GM18499 (cell line): ENCODE results near the gene CLCN1.

Experiments used
- ATAC-seq: cut with Tn5 transposase; IDR thresholded peaks from one replicate; pipeline ENCODE4 v1.9.1; 2021; ENCODE audit warnings: moderate number of reproducible peaks; ENCODE audit not compliant: insufficient read depth, unreplicated experiment

CLCN1 gene

DNA sequence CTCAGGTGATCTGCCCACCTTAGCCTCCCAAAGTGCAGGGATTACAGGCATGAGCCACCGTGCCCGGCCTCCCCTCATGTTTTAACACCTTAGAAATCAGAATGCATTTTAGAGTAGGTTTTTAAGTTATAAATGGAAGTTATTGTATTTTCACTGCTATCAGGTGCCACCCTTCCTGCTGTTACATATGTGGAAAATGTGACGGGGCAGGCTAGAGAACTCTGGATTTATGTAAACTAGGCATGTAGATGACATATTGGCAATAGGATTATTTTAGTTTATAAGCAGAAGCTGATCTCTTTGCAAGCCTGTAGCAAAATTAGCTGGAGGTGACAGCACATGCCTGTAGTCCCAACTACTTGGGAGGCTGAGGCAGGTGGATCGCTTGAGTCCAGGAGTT lies 25.6 kb upstream of the CLCN1 start:
- no peak for ATAC-seq

DNA sequence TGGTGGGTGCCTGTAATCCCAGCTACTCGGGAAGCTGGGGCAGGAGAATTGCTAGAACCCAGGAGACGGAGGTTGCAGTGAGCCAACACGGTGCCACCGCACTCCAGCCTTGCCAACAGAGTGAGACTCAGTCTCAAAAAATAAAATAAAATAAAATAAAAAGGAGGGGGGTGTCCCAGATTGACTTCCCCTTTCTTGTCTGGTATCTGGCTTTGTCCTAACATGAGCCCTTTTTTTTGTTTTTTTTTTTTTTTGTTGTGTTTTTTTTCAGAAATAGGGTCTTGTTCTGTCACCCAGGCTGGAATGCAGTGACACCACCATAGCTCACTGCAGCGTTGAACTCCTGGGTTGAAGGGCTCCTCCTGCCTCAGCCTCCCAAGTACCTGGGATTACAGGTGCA lies 23.0 kb upstream of the CLCN1 start:
- ATAC-seq, result no peak

DNA sequence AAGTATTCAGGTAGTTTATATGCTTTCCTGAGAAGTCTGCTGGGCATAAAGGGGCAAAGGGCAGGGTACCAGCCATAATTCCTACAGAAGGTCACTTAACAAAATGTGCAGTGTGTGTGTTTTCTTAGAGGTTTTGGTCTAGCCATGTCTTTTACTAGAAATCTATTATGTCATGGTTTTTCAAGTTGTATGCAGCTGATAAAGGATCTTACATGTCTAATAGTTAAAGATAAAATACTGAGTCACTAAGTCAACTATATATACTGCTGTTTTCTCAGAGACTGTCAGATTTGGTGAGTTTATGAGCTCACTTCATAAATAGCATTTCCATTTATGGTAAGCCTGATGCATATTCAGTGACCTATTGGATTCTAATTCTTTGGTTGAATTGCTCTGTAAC lies 20.0 kb upstream of the CLCN1 start:
- no peak for ATAC-seq

DNA sequence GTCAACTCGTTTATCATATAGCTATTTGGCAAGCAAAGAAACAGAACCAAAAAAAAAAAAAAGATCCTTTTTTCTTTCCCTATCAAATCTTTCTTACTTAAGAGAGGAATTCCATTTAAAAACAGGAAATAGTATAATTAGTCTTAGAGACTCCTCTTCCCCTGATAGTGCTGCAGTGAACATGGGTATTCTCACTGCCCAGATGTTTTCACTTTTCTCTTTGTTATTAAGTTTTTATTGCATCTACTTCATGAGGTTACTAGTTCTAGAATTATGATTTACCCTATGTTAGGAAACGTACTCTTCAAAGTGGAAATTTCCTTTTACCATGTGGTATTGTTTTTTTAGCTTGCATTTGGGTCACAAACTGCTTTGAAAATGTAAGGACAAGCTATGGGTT lies 19.2 kb upstream of the CLCN1 start:
- ATAC-seq, result no peak

DNA sequence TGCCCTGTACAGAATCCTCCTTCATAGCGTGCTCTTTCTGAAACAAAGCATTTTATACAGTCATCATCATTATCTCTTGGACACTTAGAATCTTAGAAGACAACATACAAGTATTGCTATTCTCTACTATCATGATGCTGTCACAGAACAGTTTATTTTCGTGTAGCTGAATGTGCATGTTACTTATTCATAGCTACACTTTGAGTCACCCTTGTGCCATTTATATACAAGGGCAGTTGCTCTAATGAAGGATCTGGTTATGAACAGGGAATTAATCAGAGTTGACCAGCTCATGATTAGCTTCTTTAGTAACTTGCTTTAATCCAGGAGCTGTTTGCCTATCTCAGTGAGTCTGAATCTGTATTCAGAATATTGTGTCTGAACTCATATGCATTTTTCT lies 16.6 kb upstream of the CLCN1 start:
- no peak for ATAC-seq

DNA sequence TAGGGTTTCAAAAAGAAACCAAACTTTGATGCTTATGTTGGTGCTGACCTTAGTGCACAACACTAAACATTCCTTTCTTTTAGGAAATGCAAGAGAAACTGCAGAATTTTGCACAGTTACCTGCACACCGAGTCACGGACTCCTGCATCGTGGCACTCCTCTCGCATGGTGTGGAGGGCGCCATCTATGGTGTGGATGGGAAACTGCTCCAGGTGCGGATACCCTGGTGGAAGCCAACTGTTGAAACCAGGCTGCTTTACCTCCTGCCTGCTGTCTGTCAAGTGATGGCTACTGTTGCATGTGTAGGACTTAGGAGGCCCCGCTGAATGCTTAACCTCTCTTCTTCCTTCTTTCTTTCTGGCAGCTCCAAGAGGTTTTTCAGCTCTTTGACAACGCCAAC lies 16.1 kb upstream of the CLCN1 start:
- no peak for ATAC-seq

DNA sequence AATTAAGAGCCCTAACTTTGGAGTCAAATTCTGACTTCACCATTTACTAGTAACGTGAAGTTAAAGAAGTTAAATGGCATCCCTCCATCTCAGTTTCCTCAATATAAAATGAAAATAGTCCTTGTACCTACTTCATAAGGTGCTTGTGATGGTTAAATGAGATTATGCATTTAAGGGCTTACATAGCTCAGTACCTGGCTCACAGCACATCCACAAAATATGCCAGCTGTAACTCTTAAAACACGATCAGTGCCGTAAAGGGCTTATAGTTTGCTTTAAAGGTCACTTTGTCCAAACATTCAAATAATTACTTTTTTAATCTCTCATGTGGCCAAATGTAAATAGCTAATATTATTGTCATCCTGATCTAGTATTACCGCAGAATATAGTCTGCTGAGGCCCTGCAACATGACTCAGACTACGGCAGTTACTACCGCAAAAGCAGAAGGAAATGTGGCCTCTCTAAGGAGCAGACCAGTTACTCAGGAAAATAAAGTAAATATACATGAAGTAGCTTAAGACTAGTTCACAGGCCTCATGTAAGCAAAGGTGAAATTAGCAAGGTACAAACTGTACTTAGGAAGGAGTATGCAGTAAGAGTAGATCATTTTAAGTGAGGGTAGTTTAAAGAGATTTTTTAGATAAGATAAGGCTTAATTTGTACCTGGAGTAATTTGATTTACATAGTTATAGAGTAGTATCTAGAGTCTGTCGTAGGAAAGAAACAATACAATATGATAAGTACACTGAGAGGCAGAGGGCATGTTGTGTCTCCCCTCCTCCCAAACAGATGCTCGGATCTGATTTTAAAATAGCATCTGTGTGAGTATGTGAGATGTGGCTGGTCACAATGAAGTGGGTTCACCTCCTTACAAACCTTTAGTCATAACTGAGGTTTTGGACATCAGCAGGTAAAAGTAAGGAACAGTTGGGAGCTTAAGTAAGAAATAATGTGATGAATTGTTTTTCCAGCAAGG lies 14.7 kb upstream of the CLCN1 start:
- ATAC-seq, result no peak

DNA sequence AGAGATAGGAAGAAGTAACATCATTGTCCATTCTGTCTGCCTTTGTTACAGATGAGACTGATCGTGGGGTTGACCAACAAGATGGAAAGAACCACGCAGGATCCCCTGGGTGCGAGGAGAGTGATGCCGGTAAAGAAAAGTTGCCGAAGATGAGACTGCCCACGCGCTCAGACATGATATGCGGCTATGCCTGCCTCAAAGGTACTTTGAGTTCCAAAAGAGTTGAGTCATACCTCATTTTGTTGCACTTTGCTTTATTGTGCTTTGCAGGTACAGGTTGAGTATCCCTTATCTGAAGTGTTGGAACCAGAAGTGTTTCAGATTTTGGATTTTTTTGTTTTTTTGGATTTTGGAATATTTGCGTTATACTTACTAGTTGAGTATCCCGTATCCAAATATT lies 12.2 kb upstream of the CLCN1 start:
- ATAC-seq, result no peak

DNA sequence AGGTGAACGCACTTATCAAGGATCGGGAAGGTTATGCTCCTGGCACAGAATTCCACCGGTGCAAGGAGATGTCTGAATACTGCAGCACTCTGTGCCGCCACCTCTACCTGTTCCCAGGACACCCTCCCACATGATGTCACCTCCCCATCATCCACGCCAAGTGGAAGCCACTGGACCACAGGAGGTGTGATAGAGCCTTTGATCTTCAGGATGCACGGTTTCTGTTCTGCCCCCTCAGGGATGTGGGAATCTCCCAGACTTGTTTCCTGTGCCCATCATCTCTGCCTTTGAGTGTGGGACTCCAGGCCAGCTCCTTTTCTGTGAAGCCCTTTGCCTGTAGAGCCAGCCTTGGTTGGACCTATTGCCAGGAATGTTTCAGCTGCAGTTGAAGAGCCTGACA lies 11.0 kb upstream of the CLCN1 start:
- no peak for ATAC-seq

DNA sequence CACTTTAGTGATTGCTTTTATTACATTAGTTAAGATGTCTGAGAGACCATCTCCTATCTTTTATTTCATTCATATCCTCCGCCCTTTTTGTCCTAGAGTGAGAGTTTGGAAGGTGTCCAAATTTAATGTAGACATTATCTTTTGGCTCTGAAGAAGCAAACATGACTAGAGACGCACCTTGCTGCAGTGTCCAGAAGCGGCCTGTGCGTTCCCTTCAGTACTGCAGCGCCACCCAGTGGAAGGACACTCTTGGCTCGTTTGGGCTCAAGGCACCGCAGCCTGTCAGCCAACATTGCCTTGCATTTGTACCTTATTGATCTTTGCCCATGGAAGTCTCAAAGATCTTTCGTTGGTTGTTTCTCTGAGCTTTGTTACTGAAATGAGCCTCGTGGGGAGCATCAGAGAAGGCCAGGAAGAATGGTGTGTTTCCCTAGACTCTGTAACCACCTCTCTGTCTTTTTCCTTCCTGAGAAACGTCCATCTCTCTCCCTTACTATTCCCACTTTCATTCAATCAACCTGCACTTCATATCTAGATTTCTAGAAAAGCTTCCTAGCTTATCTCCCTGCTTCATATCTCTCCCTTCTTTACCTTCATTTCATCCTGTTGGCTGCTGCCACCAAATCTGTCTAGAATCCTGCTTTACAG lies 10.4 kb upstream of the CLCN1 start:
- no peak for ATAC-seq

DNA sequence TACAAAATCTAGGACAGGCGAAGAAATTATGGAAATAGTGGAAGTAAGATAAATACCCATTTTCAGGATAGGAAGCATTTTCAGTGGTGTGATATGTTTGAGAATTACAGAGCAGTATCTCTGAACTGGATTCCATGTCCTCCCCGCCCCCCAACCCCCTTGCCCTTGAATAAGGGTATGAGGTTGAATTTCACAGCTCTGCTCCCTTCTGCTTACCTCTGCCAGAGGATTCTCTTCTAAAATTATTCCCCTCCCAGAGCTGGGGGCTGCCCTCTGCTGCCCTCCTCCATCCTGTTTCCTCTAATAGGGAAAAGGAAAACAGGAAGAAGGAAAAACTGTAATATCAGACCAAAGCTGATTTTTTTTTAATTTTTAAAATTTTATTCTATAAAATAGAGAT lies 7.3 kb upstream of the CLCN1 start:
- ATAC-seq, result no peak

DNA sequence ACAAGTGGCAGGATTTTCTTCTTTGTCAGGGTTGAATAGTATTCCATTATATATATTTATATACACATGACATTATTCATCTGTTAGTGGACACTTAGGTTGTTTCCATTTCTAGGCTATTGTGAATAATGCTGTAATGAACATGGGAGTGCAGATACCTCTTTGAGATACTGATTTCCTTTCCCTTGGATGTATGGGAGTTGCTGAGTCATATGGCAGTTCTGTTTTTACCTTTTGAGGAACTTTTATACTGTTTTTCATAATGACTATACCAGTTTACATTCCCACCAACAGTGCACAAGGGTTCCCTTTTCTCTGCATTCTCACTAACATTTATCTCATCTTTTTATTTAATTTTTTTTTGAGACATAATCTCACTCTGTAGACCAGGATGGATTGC lies 1.8 kb upstream of the CLCN1 start:
- ATAC-seq, result no peak

DNA sequence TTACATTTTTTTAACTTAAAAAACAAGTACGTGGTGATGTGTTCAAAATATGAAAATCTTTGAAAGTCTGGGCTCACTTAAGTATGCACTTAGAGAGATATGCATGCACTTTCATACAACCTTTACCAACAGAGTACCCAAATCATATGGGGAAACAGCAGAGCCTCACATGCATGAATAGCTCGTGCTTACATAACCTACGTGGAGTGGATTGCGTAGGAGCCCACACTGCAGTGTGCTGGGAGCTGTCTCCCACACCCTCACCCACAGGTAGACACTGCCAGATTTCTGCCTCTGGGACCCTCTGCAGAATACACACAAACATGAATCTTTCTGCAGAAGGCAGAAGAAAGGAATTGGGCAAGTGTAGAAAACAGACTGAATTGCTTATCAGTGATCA lies 581 bp downstream of the CLCN1 start:
- no peak for ATAC-seq

DNA sequence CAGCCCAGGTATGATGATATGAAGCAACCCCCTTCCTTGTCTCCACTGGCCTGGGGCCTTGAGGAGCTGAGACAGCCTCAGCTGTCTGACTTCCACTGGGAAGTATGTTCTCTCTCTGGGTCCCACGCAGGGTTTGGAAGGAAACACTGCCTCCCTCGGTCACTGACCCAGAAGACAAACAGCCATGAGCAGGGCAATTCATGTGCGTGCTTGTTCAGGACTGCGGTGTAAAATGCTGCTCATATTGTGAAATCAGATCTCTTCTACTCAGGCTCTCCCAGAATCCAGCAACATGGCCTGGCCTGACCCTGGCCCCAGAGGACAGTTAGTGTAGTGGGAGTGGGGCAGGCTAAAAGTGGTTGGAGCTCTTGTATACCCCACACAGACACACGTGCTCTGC lies 2.8 kb downstream of the CLCN1 start:
- no peak for ATAC-seq

DNA sequence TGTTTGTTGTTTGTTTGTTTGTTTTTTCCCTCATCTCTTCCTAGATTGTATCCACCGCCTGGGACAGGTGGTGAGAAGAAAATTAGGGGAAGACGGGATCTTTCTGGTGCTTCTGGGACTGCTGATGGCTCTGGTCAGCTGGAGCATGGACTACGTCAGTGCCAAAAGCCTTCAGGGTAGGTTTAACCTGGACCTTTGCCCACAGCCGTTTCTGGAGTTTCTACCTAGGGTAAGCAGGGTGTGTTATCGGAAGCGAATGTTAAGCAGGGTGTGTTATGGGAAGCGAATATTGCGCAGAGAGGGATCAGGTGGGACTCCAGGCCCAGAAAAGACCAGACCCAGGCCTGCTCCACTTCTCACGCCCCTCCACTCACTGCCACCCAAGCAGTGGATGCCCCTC lies 4.7 kb downstream of the CLCN1 start:
- no peak for ATAC-seq

DNA sequence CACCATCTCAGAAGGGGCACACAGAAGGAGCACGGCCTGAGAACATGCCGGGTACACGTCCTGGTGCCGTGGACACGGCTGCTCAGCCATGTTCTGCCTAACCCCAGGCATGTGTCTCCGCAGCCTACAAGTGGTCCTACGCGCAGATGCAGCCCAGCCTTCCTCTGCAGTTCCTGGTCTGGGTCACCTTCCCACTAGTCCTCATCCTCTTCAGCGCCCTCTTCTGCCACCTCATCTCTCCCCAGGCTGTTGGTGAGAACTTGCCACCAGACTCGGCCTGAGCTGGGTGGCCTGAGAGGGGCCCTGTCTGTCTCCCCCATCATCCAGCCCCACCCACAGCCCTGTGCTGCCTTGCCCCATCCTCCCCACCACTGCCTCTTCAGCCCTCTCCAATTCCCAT lies 5.3 kb downstream of the CLCN1 start:
- no peak for ATAC-seq

DNA sequence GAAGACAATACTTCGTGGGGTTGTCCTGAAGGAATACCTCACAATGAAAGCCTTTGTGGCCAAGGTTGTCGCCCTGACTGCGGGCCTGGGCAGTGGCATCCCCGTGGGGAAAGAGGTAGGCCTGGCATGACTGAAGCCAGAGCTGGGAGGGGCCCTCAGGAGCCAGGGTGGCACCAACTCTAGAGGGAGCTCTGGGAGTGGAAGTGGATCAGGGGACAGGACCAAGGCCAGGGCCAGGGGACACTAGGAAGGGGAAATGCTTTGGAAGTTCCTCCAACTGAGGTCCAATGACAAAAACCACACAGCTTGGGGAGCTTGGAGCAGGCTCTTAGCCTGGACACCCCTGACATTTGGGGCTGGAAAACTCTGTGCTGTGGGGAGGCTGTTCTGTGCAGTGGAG lies 5.8 kb downstream of the CLCN1 start:
- ATAC-seq, result no peak

DNA sequence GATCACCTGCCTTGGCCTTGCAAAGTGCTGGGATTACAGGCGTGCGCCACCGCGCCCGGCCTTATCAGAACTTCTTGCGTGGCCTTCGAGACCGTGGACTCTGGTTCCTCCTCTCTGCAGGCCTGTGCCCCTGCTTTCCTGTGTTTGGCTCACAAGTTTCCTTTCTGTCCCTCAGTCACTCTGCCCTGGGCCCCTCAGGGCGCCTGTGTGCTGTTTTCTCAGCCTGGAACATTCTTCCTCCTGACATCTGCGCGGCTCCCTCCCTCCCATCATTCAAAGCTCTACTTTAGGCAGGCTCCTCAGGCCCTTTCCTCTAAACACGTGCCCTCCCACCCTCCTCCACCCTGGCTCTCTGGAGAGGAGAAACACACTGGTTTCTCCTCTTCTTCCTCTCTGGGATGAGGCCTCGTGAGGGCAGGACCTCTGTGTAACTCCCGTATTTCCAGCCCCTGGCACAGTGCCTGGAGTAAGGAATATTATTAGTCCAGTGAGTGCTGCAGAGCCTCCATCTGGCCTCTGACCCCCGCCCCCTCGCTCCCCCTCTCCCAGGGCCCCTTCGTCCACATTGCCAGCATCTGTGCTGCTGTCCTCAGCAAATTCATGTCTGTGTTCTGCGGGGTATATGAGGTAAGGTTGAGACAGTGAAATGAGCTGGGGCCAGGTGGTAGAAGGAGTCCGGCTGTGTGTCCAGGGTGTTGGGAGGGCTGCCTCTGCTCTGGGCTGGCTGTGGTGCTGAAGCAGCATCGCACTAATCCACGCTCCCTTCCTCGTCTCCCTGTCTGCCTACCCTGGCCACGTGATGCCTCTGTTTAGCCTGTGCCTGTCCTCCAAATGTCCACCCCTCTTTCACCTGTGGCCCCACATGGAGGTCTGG lies 7.1 kb downstream of the CLCN1 start:
- ATAC-seq, result no peak

DNA sequence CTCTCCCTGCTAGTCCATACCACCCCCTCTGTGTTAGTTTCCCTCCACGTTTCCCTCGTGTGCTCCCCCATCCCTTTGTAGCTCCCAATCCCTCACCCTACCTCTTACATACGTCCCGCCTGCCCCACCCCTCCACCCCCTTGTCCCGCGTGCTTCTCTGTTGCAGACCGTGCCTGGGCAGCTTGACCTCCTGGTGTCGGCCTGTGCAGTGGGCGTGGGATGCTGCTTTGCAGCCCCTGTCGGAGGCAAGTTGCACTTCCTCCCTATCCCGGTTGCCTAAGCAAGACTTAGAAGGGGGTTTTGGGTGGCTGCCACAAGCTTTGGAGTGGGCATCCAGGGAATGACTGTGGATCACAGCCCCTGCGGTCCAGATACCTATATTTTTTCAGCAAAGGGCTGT lies 7.7 kb downstream of the CLCN1 start:
- ATAC-seq, result no peak

DNA sequence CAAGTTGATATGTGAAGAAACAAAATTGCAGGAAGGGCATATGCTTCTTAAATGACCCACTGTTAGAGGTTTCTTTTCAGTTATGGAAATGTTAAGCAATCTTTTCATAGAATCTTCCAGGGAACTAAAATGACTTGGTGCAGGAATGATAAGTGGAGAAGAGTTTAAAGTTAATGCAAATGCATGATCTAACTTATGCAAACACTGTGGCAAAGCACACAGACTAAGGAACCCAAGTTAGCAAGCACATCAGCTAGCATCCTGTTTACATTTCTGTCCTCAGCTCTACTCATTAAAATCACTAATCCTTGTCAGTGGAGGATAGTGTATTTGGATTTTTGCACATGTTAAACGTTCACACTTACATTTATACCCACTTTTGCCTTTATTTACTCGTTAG lies 9.3 kb downstream of the CLCN1 start:
- no peak for ATAC-seq

DNA sequence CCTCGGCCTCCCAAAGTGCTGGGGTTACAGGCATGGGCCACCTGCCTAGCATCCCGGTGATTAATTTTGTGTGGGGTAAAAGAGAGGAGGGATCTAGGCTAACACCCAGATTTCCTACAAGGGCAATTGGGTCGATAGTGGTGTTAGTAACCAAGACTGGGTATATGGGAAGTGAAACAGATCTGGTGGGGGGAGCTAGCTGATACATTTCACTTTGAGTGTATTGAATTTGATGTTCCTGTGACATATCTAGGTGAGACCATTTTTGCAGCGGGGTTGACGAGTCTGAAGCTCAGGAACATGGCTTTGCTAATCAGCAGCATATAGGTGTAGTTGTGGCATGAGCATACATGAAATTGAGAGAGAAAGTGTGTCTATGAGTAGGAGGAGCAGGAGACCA lies 12.0 kb downstream of the CLCN1 start:
- peak; percentile 81 for ATAC-seq
